GM19043 (cell line): ENCODE data around the gene PTPRG.
A peak's percentile ranks its signal among the peaks of the same experiment; 100 is the strongest.
"Not testable (repeated sequence)": the region's sequence is repeated elsewhere in the genome, so short reads cannot be mapped to it uniquely, and the experiment has no call there.

Source experiments
- ATAC-seq: cut with Tn5 transposase; IDR thresholded peaks from one replicate; pipeline ENCODE4 v1.9.1; 2021; ENCODE audit warnings: low read depth; ENCODE audit not compliant: unreplicated experiment

The PTPRG gene

DNA sequence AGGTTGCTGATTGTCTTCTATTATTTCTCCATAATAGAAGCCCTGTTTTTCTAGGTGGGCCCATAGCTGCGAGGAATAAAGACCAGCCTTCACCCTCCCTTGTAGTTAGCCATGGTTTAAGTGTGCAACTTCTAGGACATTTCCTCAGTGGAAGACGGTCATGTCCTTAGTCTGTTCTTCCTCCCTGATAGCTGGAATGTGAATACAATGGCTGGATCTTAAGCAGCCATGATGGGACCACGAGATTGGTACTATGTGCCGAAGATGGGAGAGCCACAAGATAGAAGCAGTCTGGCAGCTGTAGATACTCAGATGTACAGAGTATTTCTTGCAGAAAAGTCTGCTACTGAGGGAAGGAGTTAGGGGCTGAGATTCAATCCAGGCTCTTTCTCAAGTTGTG, 152.9 kb downstream of the PTPRG start:
- ATAC-seq: no peak

DNA sequence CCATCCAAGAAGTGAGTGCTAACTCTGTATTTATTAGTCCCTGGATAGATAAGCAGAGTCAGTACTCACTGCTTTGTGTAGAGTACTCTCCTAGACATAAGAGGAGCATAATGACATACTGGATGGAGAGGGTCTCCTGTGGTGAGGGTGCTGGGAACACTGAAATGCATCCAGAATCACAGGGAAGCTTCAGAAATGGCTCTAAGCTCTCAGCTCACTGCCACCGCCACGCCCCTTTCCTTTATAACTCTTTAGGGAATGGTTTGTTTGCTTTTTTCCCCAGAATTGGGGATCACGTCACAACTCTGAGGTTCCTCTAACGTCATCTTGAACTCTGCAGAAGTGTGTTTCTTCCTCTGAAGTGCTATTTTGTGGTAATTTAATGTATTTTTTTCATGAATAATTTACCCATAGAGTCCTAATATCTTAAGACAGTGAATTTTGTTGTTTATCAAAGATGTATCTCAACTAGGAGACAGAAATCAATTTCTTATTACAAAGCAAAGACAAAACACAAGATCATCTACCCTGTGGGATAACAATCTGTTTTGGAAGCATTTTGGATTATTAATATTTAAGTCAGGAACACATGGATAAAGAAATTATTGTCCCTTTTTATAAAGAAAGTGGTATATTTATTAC, 154.6 kb downstream of the PTPRG start:
- ATAC-seq: no peak

- ATAC-seq: not testable (repeated sequence)
Observed at GRCh38 chr3:61716693-61717092, 155.3 kb downstream of the PTPRG start.

DNA sequence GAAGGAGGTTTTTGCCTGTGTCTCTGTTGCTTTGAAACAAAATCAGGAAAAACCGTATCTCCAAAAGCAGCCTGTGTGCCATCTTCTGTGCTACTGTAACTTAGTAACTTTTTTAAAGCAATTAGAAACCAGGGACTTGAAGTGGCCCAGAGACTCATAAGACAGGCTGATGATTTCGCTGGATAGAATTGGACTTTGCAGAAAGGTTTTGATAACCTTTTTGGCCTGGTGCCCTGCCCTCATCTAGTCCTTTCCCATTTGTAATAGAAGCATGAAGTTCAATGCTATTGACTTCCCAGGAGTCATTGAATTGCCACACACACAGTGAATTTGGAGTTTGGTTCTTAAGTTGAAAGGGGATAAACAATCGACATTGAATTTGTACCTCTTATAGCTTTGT, 157.2 kb downstream of the PTPRG start:
- no peak for ATAC-seq

DNA sequence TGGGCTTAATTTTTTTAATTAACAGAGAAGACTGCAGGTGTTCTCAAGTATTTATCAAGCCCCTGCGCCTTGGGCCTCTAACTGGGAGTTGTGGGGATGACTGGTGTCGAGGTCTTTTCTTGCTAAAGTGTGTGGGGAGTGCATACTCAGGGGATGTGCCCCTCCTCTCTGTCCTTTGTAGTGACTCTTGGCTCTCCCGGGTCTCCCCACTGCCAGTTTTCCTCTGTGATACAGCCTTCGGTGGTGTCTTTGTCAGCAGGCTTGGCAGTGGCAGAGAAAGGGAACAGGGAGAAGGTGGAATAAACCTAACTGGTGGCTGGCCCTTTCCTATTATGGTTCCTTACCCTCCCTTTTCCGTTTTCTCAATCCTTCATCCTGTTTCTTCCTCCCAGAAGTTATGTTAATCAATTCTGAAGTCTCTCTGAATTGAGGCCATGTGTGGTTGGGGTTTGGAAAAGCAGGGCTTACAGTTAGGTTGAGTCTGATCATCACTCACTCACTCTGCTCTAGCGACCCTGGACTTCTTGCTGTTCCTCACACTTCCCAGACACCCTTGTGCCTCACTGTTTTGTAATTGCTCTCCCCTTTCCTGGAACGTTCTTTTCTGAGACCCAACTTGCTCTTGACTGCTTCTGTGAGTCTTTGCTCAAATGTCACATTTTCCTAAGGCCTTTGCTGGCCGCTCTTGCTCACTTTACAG, 158.1 kb downstream of the PTPRG start:
- ATAC-seq: no peak

GRCh38 chr3:61723038-61723437, 161.7 kb downstream of the PTPRG start:
- ATAC-seq: no peak

DNA sequence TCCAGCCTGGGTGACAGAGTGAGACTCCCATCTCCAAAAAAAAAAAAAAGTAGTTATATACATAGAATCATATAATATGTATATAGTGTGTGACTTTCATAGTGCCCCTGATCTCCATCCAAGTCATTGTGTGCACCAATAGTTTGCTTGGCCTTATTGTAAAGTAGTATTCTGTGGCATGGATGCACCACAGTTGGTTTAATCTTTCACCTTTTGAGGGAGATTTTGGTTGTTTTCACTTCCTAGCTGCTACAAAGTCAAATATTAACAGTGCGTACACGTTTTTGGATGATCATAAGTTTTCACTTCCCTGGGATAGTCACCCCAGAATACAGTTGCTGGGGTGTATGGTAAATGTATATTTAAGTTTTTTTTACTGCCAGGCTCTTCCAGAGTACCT, 162.8 kb downstream of the PTPRG start:
- peak; percentile 79 for ATAC-seq

GRCh38 chr3:61724801-61725200, 163.4 kb downstream of the PTPRG start:
- peak; percentile 25 for ATAC-seq

DNA sequence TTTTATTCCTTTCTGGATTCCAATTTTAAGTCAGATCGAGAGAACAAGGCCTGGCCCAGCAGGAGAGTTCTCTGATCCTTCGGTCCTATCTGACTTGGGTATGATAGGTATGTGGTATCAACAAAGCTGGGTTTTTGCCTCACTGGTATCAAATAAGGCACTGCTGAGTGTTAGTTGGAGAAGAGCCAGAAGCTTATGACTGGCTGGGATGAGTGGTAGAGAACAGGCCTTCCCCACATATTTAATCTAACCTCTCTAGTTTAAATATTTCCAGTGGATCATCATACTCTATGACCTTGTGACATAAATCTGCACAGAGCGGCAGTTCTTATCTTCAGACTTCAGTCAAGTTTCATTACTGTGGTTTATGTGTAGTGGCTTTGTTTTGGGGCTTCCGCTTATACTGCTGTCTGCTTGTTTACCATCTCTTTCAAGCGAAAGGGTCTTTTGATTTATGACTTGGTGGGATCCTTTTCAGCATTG, 164.5 kb downstream of the PTPRG start:
- no peak for ATAC-seq

DNA sequence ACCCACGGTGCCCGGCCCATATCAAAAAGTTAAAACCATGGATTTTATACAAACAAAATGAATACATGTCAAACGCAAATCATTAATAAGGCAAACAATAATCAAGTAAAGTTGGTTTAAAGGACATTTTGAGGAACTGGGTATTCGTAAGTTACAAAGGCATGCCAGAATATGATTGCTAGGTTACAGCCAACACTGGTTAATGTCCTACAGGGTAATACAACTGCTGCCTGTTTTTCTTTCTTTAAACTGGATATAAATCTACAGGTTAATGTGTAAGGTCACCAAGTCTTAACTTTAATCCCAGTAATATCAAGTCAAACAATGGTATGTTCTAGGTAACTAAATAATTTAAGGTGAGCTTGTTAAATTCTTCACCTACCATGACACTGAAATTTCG, 166.1 kb downstream of the PTPRG start:
- ATAC-seq: no peak

DNA sequence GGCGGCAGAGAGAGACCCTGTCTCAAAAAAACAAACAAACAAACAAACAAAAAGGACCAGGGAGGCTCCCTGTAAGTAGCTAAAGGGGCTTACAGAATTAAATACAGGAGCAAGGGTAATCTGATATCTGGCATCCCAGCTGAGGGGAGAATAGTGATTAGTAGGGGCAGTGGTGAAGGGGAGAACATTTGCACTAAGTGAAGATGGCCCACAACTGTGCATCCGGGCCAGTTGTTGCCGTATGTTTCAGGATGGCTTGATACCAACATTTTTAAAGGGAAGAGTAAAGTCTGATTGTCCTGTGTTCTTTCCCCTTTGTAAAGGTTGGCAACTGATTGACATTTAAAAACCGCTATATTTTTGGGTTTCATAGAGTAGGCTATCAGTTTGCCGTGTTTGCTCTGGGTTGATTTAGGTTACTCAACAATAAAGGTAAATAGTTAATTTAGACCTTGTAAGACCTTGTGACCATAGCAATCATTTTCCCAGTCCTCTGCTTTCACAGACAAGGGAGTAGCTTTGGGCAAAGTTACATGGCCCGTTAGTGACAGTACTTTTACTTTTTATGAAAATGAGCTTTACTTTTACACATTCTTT, 167.8 kb downstream of the PTPRG start:
- ATAC-seq: no peak

- no peak for ATAC-seq
Observed at GRCh38 chr3:61730056-61730455, 168.7 kb downstream of the PTPRG start.

- ATAC-seq: no peak
Observed at GRCh38 chr3:61730577-61731231, 169.3 kb downstream of the PTPRG start.

- no peak for ATAC-seq
Observed at GRCh38 chr3:61733000-61733399, 171.6 kb downstream of the PTPRG start.

- no peak for ATAC-seq
Observed at GRCh38 chr3:61733876-61734275, 172.5 kb downstream of the PTPRG start.

- no peak for ATAC-seq
Observed at GRCh38 chr3:61734749-61735686, 173.6 kb downstream of the PTPRG start.

DNA sequence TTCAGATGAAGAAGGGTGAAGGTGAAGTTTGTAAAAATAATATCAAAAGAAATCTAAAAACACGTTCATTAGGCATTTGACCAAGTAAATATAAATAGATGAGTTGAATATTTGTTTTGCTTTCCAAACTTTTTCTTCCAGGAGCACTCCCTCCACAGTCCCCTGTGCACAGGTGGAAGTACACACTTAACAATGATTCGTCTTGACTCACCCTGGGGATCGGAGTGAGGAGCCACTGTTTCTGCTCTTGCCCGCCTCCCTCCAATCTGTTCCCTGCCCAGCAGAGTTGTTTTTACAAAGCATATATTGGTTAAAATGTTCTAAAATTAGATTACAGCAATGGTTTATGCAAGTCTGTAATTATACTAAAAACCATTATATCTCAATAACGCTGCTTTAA, 175.1 kb downstream of the PTPRG start:
- ATAC-seq: no peak

- ATAC-seq: no peak
Observed at GRCh38 chr3:61739640-61740039, 178.3 kb downstream of the PTPRG start.

- no peak for ATAC-seq
Observed at GRCh38 chr3:61740494-61740893, 179.1 kb downstream of the PTPRG start.

GRCh38 chr3:61741551-61741950, 180.2 kb downstream of the PTPRG start:
- ATAC-seq: no peak
